ENCODE measurements around the gene DOCK2.

The DOCK2 gene

GRCh38 chr5:169850409-169850808 lies 213.3 kb downstream of the DOCK2 start:
- no peak for TF ChIP-seq ZFX (IDR thresholded peaks at IDR 0.05)
- TF ChIP-seq CTCF (conservative IDR thresholded peaks at IDR 0.05), result peak; percentile 29
- no peak overlapping the region for H3K27ac ChIP-seq

- TF ChIP-seq CTCF (conservative IDR thresholded peaks at IDR 0.05) (no peak), ZFX (IDR thresholded peaks at IDR 0.05) (no peak)
- H3K27ac ChIP-seq, result no peak overlapping the region
These were observed 214.3 kb downstream of the DOCK2 start for GRCh38 chr5:169851321-169851850.

GRCh38 chr5:169856571-169856970 lies 219.5 kb downstream of the DOCK2 start:
- TF ChIP-seq CTCF (conservative IDR thresholded peaks at IDR 0.05), result no peak
- no peak for TF ChIP-seq ZFX (IDR thresholded peaks at IDR 0.05)
- H3K27ac ChIP-seq, result no peak overlapping the region

- TF ChIP-seq CTCF (conservative IDR thresholded peaks at IDR 0.05) (no peak), ZFX (IDR thresholded peaks at IDR 0.05) (no peak)
- no peak overlapping the region for H3K27ac ChIP-seq
These were observed 223.5 kb downstream of the DOCK2 start for GRCh38 chr5:169860585-169860984.

GRCh38 chr5:169861433-169861832 lies 224.4 kb downstream of the DOCK2 start:
- no peak overlapping the region for H3K27ac ChIP-seq

GRCh38 chr5:169861934-169862333 lies 224.9 kb downstream of the DOCK2 start:
- no peak for TF ChIP-seq ZFX (IDR thresholded peaks at IDR 0.05)
- TF ChIP-seq CTCF (conservative IDR thresholded peaks at IDR 0.05), result no peak
- no peak overlapping the region for H3K27ac ChIP-seq

More at GRCh38 chr5:169861433-169861832, 224.4 kb downstream of the DOCK2 start:
- TF ChIP-seq ZFX (IDR thresholded peaks at IDR 0.05), result no peak
- TF ChIP-seq CTCF (conservative IDR thresholded peaks at IDR 0.05), result no peak

- no peak overlapping the region for H3K27ac ChIP-seq
- TF ChIP-seq ZFX (IDR thresholded peaks at IDR 0.05) (no peak), CTCF (conservative IDR thresholded peaks at IDR 0.05) (no peak)
These were observed 225.3 kb downstream of the DOCK2 start for GRCh38 chr5:169862391-169862811.
